ENCODE results near the gene MAGI3.
"Not testable (repeated sequence)": the region's sequence is repeated elsewhere in the genome, so short reads cannot be mapped to it uniquely, and the experiment has no call there.

Gene MAGI3

GRCh38 chr1:113399062-113399583 is 8.8 kb downstream of the MAGI3 start:
- DNase-seq (ENCODE audit: low read depth): no peak

- DNase-seq (ENCODE audit: low read depth): no peak
These were observed 10.8 kb downstream of the MAGI3 start for GRCh38 chr1:113401067-113401466.

DNA sequence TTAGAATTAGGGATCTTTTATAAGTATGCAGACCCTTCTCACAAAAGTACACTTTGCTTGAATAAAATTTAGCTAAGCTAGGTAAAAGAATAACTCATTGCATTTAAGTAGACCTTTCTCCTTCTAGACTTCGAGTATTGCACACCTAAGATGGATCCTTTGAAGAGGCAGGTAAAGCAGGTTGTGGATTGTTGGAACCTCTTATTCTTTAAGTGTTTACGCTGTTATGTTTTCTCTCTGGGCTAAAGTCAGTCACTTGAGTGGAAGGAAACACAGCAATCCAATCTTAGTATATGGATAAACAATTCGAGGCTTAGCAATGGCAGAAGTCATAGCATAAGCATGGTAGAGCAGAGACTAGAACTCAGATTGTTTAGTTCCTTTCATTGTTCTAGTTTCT is 11.4 kb downstream of the MAGI3 start:
- DNase-seq (ENCODE audit: low read depth): no peak

- no peak for DNase-seq (ENCODE audit: low read depth)
These were observed 12.8 kb downstream of the MAGI3 start for GRCh38 chr1:113403065-113403464.

DNA sequence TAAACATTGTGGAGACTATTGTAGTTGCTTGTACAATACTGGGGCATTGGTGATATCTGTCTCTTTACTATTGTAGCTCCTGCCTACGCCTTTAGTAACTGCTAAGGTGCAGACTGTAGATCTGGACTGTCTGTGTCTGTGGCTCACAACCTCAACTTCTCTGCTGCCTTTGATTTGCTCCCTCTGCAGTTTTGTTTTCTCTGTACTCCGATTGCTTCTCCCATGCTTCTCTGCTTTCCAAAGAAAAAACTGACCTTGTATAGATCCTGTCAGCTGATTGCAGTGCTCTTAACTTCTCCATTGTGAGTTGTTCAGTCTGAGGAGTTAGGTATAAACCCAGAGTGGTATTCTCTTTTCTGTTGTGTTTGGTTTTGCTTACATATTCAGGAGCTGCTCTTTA is 15.3 kb downstream of the MAGI3 start:
- no peak for DNase-seq (ENCODE audit: low read depth)

DNA sequence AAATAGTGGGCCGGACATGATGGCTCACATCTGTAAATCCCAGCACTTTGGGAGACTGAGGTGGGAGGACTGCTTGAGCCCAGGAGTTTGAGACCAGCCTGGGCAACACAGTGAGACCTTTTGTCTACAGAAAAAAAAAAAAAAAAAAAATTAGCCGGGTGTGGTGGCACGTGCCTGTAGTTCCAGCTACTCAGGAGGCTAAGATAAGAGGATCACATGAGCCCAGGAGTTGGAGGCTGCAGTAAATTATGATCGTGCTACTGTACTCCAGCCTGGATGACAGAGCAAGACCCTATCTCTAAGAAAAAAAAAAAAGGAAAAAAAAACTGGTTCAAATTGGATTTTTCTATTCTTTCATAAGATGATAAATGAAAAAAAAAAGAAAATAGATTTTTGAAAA is 15.8 kb downstream of the MAGI3 start:
- DNase-seq (ENCODE audit: low read depth): not testable (repeated sequence)

DNA sequence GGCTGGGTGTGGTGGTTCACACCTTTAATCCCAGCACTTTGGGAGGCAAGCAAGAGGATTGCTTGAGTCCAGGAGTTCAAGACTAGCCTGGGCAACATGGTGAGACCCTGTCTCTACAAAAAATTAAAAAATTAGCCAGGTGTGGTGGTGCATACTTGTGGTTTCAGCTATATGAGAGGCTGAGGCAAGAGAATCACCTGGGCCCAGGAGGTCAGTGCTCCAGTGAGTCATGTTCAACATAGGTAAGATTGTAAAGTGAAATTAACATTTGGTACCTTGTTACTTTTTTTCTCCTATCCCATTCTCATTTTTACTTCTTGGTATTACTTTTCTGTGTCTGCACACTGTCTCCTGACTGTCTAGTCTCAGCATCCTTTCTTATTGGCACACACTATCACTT is 19.0 kb downstream of the MAGI3 start:
- DNase-seq (ENCODE audit: low read depth): no peak

- not testable (repeated sequence) for DNase-seq (ENCODE audit: low read depth)
These were observed 21.7 kb downstream of the MAGI3 start for GRCh38 chr1:113412020-113412419.

GRCh38 chr1:113415310-113416070 is 25.2 kb downstream of the MAGI3 start:
- DNase-seq (ENCODE audit: low read depth): no peak

GRCh38 chr1:113416071-113416470 is 25.8 kb downstream of the MAGI3 start:
- DNase-seq (ENCODE audit: low read depth): not testable (repeated sequence)

DNA sequence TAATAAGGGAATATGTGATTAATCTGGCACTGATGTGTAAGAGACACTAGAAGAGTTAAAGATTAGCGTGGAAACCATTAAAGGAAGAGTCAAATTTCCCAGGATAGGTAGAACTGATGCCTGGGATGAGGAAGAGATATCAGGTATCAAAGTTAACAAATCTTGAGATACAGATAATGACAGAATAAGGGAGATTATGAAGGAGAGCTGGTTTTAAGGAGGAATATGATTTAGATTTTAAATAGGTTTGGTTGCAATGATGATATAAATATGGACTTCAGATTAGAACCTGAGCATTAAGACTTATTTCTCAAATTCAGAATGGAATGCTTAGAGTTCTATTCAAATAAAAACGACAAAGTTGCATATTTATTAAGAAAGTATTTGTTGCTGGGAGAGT is 26.2 kb downstream of the MAGI3 start:
- no peak for DNase-seq (ENCODE audit: low read depth)

DNA sequence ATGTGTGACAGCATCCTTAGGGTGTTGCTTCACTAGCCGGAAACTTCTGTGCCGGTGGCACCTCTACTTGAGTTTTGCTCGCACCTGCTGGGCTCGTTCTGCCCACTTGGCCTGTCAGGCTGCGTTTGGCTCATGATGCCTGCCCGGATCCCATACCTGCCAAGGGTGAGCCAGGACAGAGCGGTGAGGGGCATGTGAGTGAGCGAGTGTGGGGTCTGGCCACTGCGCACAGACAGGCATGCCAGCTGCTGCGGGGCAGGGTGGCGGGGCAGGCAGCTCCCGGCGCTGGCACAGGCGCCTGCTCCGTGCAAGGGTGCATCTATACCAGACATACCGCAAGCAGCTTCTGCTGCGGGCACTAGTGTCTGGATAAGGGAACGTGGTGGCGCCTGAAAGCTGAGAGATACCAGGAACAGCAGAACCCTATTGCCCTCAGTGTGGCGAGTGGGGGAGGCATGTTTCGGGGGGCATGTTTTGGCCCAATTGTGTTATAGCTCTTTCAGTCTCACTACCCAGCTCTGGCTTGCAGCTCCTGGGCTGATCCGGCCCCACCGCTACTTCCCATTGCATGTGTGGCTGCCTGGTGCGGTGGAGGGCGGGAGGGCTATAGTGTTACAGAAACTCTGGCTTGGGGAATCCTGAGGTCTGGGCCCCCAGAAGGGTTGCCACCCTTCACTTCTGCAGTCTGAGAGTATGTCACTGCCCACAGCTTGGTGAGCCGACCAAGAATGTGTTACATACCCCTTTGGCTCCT is 32.2 kb downstream of the MAGI3 start:
- DNase-seq (ENCODE audit: low read depth): no peak

- DNase-seq (ENCODE audit: low read depth): no peak
These were observed 33.5 kb downstream of the MAGI3 start for GRCh38 chr1:113423826-113424225.

DNA sequence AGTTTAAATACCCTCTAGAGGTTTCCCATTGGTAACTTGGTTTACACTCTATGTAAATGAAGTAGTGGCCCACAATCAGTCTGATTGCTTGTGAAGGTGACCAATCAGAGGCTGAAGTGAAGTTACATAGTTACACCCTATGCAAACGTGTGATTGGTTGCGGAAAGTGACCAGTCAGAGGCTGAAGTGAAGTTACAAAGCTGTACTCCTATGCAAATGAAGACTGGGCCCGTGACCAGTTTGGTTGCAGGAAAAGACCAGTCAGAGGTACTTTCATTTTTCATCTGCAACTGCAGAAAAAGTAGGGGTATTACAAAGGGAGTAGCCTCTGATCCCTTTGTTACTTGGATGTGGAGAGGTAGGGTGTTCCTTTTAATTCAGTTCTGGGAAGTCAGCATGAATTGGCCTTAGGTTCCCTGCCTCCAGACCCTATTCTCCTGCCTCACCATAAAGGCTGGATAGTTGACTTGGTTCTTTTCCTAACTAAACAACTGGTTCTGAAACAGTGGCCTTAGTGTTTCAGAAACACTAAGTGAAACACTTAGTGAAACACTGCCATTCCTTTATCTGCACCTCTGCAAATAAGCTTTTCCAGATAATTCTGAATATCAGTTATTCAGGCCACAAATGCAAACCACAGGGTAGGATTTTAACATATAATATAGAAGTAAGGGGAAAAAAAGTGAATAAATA is 39.3 kb downstream of the MAGI3 start:
- DNase-seq (ENCODE audit: low read depth): no peak

GRCh38 chr1:113433184-113433583 is 42.9 kb downstream of the MAGI3 start:
- no peak for DNase-seq (ENCODE audit: low read depth)

DNA sequence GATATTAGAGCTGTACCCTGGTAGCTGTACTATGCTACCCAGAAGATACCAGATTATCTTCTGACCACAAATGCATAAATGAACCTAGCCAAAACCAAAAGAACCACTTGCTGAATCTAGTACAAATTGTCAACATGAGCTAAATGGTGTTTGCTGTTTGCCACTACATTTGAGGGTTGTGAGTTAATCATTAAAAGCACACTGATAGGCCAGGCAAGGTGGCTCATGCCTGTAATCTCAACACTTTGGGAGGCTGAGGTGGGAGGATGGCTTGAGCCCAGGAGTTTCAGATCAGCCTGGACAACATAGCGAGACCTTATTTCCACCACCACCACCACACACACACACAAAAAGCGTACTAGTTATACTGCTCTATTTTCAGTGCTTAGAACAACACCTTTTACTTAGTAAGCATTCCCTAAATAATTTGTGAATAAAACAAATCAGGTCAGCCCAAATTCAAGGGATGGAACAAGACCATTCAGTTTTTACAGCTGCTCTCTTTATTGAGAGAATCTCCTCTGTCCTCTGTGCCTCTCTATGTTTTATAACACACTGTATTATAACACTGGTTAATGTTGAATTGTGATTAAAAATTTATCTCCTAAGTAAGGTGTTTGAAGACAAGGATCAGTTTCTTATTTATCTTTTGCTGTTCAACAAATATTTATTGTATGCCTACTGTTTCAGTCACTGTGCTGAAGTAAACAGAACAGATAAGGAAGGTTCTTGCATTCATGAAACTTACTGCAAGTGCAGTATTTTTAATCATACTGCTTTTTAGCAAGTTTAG is 44.0 kb downstream of the MAGI3 start:
- no peak for DNase-seq (ENCODE audit: low read depth)

- no peak for DNase-seq (ENCODE audit: low read depth)
These were observed 44.5 kb downstream of the MAGI3 start for GRCh38 chr1:113434874-113435175.

GRCh38 chr1:113437554-113438341 is 47.4 kb downstream of the MAGI3 start:
- no peak for DNase-seq (ENCODE audit: low read depth)

DNA sequence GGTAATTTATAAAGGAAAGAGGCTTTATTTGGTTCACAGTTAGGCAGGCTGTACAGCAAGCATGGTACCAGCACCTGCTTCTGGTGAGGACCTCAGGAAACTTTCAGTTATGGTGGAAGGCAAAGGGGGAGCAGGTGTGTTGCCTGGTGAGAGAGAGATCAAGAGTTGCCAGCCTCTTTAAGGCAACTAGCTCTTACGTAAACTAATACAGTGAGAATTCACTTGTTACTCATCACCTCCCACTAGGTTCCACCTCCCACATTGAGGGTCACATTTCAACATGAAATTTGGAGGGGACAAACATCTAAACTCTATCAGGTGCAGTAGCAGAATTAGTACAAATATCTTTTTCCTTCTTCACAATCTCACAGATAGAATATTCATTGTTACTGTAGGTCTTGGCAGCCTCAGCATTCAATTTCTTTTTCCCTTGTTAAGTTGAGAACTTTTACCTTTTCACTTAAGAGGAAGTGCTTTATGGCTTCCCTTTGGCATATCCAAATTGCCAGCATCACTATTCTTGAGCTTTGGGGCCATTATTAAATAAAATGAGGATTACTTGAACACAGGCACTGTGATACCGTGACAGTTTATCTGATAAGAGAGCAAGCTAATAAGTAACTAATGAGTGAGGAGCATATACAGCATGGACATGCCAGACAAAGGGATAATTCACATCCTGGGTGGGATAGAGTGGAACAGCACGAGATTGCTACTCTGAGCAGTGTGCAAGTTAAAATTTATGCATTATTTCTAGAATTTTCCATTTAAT is 48.4 kb downstream of the MAGI3 start:
- no peak for DNase-seq (ENCODE audit: low read depth)

DNA sequence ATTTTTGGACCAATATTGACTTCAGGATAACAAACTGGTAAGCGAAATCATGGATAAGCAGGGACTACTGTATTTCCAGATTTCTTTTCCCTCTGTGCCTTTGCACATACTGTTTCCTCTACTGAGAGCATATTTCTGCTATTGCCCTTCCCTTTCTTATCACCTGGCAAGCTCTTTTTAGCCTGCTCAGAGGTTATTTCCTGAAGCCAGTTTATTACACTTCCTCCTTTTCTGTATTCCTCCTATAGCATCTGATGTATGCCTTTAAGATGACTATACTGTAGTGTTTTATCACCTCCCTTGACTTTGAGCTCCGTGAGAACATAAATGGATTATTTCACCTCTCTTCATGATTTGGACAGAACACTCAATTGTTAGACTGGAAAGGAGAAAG is 49.0 kb downstream of the MAGI3 start:
- no peak for DNase-seq (ENCODE audit: low read depth)

GRCh38 chr1:113442131-113442530 is 51.8 kb downstream of the MAGI3 start:
- no peak for DNase-seq (ENCODE audit: low read depth)

All from GM04504 (cell line).